ENCODE measurements around the gene ITGB5.

GRCh38 chr3:124854009-124854408, 33.2 kb downstream of the ITGB5 start:
- TF ChIP-seq CTCF (IDR thresholded peaks at IDR 0.05), result no peak
- no peak for TF ChIP-seq POLR2A (IDR thresholded peaks at IDR 0.05)
